HG03066 (cell line): ENCODE data around the gene NCLN.
"Not testable (repeated sequence)": the region's sequence is repeated elsewhere in the genome, so short reads cannot be mapped to it uniquely, and the experiment has no call there.

Experiments used
- ATAC-seq: cut with Tn5 transposase; IDR thresholded peaks from one replicate; pipeline ENCODE4 v1.9.1; 2021; ENCODE audit warnings: low read depth; ENCODE audit not compliant: unreplicated experiment

The NCLN gene

GRCh38 chr19:3194106-3195087 lies 8.7 kb downstream of the NCLN start:
- ATAC-seq, result no peak

- no peak for ATAC-seq
These were observed 10.6 kb downstream of the NCLN start for GRCh38 chr19:3196064-3196932.

GRCh38 chr19:3196933-3197205 lies 11.1 kb downstream of the NCLN start:
- ATAC-seq, result no peak

GRCh38 chr19:3198901-3199700 lies 13.4 kb downstream of the NCLN start:
- ATAC-seq, result no peak

GRCh38 chr19:3201072-3201700 lies 15.5 kb downstream of the NCLN start:
- ATAC-seq, result no peak

- no peak for ATAC-seq
These were observed 16.2 kb downstream of the NCLN start for GRCh38 chr19:3201911-3202310.

GRCh38 chr19:3202346-3202745 lies 16.6 kb downstream of the NCLN start:
- ATAC-seq, result no peak

- ATAC-seq, result not testable (repeated sequence)
These were observed 17.2 kb downstream of the NCLN start for GRCh38 chr19:3202895-3203294.

- ATAC-seq, result no peak
These were observed 18.3 kb downstream of the NCLN start for GRCh38 chr19:3203805-3204645.

GRCh38 chr19:3204646-3205275 lies 19.0 kb downstream of the NCLN start:
- no peak for ATAC-seq

- no peak for ATAC-seq
These were observed 20.7 kb downstream of the NCLN start for GRCh38 chr19:3206216-3206953.

GRCh38 chr19:3207461-3208242 lies 21.9 kb downstream of the NCLN start:
- no peak for ATAC-seq

GRCh38 chr19:3208317-3209207 lies 22.8 kb downstream of the NCLN start:
- no peak for ATAC-seq

- no peak for ATAC-seq
These were observed 24.8 kb downstream of the NCLN start for GRCh38 chr19:3210347-3211017.

GRCh38 chr19:3211191-3211590 lies 25.5 kb downstream of the NCLN start:
- no peak for ATAC-seq

GRCh38 chr19:3213159-3213558 lies 27.4 kb downstream of the NCLN start:
- ATAC-seq, result no peak
